Measurements from ENCODE around the gene PRDM15.

PRDM15 gene

GRCh38 chr21:41865002-41865777, 14.0 kb downstream of the PRDM15 start:
- DNase-seq (ENCODE audit: low read depth in 4 of 4, low spot score in 1 of 4) = no peak

GRCh38 chr21:41864311-41865001, 14.7 kb downstream of the PRDM15 start:
- DNase-seq (ENCODE audit: low read depth in 4 of 4, low spot score in 1 of 4) = no peak

GRCh38 chr21:41863439-41863740, 15.8 kb downstream of the PRDM15 start:
- no peak for DNase-seq (ENCODE audit: low read depth in 4 of 4, low spot score in 1 of 4)

DNA sequence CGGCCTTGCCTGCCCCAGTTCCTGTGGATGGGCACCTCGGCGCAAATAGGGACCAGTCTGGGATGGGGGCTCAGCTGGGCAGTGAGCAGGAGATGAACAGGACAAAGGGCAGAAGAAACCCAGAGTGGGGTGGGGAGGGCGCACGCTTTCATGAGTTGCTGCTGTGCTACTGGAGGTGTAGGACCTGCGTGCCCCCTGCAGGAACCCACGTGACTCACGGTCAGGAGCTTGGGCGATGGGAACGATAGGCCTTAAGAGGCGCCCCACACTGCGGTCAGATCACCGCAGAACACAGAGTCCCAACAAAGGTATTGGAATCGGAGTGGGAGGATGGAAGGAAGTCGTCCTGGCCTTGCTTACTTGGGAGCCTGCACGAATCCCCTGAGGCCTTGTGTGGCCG, 17.2 kb downstream of the PRDM15 start:
- DNase-seq (ENCODE audit: low read depth in 4 of 4, low spot score in 1 of 4) = no peak

DNA sequence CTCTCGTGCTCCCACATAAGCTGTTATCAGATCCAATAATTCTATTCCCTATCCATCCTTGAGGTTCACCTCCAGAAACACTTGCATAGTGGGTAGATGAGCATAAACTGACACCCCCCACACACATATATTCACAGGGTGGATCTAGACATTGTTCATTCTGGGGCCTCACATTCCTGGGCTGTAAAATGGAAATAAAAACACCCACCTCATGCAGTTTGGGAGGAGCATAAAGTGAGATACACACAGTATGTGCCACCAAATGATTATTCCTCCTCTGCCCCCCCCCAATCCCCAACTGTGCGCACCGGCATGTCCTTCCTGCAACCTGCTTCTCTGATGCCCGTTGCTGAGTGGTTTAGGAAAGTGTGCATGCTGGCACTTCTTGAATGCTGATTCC, 17.9 kb downstream of the PRDM15 start:
- DNase-seq (ENCODE audit: low read depth in 4 of 4, low spot score in 1 of 4) = no peak

- DNase-seq (ENCODE audit: low read depth in 4 of 4, low spot score in 1 of 4) = no peak
Measured at GRCh38 chr21:41859297-41859980, 19.7 kb downstream of the PRDM15 start.

DNA sequence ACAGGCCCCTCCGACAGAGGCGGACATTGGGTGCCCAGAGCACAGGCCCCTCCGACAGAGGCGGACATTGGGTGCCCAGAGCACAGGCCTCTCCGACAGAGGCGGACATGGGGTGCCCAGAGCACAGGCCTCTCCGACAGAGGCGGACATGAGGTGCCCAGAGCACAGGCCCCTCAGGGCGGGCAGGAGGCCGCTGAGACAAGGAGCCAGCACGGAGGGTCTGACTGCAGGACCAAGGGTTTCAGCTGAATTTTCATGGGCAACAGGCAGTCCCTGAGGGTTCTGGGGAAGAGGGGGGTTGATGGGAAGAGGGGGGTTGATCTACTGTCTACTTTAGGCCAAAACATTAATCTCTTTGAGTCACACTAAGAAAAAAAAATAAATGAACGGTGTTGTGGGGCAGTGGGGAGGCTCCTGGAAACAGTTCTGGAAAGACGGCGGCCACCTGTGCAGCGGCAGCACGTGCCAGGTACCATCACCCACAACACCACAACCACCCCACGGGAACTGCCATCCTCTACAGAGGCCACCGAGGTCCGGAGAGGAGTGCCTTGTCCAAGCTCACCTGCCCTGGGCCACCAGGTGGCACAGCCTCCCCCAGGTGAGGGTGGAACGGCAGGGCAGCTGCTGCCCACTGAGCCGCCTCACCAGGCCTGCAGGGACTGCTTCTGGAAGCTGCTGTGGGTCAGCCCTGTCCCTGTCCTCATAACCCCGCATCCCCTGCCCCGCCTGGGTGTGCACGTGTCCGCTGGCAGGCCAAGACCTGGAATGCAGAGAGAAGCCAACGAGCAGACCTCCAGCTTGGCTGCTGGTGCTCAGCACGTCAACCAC, 20.5 kb downstream of the PRDM15 start:
- no peak for DNase-seq (ENCODE audit: low read depth in 4 of 4, low spot score in 1 of 4)

GRCh38 chr21:41857771-41858300, 21.3 kb downstream of the PRDM15 start:
- DNase-seq (ENCODE audit: low read depth in 4 of 4, low spot score in 1 of 4) = no peak

GRCh38 chr21:41856572-41856971, 22.6 kb downstream of the PRDM15 start:
- DNase-seq (ENCODE audit: low read depth in 4 of 4, low spot score in 1 of 4) = no peak

GRCh38 chr21:41854426-41854995, 24.6 kb downstream of the PRDM15 start:
- no peak for DNase-seq (ENCODE audit: low read depth in 4 of 4, low spot score in 1 of 4)

DNA sequence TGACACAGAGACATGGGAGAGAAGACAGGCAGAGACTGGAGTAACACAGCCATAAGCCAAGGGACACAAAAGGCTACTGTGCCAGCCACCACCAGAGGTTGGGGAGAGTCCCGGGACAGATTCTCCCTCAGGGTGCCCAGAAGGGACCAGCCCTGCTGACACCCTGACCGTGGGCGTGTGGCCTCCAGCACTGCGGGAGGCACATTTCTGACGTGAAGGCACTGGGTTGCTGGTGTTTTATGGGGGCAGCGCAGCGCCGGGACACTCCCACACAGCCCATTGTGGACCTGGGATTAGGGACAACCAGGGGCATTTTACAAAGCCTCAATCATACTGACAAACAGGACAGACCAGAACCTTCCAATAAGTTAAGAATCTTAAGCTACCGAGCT, 26.2 kb downstream of the PRDM15 start:
- no peak for DNase-seq (ENCODE audit: low read depth in 4 of 4, low spot score in 1 of 4)

DNA sequence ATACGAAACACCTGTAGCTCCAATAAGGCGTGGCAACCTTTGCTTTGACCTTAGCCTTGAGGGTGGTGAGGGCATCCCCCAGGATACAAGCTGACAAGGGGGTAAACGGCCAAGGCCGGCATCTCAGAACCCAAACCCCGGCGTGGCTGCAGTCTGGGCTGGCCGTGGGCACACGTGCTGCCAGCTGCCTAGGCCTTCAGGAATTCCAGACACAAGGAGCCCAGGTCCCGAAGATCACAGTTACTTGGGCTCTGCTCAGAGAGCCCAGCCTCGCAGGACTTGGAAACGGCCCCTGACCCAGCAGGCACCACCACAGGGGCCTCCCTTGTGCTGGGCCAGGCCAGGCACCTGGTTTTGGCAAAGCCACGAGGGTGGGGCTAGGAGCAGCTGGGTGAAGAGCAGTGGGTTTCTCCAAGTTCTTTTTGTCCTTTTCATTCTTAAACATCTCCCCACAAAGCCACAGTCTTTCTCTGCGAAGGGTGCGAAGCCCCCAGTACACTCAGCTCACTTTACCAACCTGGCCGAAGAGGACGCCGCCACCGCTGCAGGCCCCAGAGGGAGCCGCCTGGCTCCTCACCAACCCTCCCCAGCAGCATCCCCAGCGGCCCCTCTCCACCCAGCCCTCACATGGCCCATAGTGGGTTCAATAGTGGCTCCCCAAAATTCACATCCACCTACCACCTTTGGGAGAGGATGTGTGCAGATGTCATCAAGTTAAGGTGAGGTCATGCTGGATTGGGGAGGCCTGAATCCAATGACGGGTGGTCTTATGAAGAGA, 26.8 kb downstream of the PRDM15 start:
- DNase-seq (ENCODE audit: low read depth in 4 of 4, low spot score in 1 of 4) = no peak

- DNase-seq (ENCODE audit: low read depth in 4 of 4, low spot score in 1 of 4) = no peak
Measured at GRCh38 chr21:41851090-41851790, 27.9 kb downstream of the PRDM15 start.

DNA sequence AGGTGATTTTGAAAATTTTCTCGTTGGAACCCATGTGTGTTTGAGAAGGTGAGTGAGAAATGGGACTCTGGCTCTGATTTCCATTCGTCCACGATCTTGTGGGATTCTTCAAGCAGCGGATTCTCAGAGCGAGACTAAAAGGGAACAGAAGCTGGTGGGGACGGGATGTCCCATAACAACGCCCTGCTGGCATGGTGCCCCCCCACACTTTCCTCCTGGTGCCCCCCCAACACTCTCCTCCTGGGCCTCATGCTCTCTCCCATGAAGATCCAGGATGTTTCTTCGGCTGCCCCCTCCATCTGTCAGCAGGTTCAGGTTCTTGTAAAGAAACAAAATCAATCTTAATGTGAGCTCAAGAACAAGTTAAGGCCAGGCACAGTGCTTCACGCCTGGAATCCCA, 29.1 kb downstream of the PRDM15 start:
- no peak for DNase-seq (ENCODE audit: low read depth in 4 of 4, low spot score in 1 of 4)

DNA sequence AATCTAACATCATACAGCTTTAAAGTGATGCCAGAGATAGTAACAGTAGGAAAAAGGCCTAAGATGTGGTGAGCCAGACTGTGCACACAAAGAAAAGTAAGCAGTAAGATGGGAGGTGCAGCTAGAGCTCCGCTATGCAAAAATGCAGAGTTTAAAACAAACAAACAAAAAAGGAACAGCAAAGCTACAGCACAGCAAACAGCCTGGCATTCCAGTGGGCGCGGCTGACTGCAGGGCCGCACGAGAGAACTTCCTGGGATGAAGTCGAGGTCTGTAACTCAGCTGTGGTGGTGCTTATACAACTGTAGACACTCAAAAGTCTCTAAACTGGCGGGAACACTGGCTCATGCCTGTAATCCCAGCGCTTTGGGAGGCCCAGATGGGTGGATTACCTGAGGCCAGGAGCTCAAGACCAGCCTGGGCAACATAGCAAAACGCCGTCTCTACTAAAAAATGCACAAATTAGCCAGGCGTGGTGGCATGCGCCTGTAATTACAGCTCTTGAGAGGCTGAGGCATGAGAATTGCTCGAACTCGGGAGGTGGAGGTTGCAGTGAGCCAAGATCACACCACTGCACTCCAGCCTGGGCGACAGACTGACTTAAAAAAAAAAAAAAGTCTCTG, 30.1 kb downstream of the PRDM15 start:
- no peak for DNase-seq (ENCODE audit: low read depth in 4 of 4, low spot score in 1 of 4)

GRCh38 chr21:41848533-41848932, 30.6 kb downstream of the PRDM15 start:
- no peak for DNase-seq (ENCODE audit: low read depth in 4 of 4, low spot score in 1 of 4)

GRCh38 chr21:41847066-41847804, 31.9 kb downstream of the PRDM15 start:
- DNase-seq (ENCODE audit: low read depth in 4 of 4, low spot score in 1 of 4) = no peak

GRCh38 chr21:41846536-41846935, 32.6 kb downstream of the PRDM15 start:
- no peak for DNase-seq (ENCODE audit: low read depth in 4 of 4, low spot score in 1 of 4)

DNA sequence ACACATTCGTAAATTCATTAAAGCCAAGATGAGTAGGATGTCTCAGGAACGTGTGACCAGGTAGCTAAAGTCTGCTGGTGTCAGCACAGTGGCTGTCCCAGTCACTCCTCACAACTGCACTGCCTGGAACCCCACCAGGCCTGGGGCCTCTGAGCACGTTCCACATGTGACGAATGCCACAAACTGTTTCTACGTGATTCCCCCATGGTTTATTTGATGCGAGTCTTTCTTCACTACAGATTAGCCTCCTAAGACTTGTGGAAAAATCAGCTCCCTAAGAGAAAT, 33.2 kb downstream of the PRDM15 start:
- no peak for DNase-seq (ENCODE audit: low read depth in 4 of 4, low spot score in 1 of 4)
